HG03342 (cell line): ENCODE results near the gene VWA5B1.
A peak's percentile ranks its signal among the peaks of the same experiment; 100 is the strongest.

Experiments used
- ATAC-seq: cut with Tn5 transposase; IDR thresholded peaks from one replicate; pipeline ENCODE4 v1.9.1; 2021; ENCODE audit warnings: mild to moderate bottlenecking, moderate library complexity; ENCODE audit not compliant: unreplicated experiment

VWA5B1 gene

GRCh38 chr1:20320704-20321103, 30.0 kb downstream of the VWA5B1 start:
- ATAC-seq, result no peak

- no peak for ATAC-seq
These were observed 30.9 kb downstream of the VWA5B1 start for GRCh38 chr1:20321573-20321972.

DNA sequence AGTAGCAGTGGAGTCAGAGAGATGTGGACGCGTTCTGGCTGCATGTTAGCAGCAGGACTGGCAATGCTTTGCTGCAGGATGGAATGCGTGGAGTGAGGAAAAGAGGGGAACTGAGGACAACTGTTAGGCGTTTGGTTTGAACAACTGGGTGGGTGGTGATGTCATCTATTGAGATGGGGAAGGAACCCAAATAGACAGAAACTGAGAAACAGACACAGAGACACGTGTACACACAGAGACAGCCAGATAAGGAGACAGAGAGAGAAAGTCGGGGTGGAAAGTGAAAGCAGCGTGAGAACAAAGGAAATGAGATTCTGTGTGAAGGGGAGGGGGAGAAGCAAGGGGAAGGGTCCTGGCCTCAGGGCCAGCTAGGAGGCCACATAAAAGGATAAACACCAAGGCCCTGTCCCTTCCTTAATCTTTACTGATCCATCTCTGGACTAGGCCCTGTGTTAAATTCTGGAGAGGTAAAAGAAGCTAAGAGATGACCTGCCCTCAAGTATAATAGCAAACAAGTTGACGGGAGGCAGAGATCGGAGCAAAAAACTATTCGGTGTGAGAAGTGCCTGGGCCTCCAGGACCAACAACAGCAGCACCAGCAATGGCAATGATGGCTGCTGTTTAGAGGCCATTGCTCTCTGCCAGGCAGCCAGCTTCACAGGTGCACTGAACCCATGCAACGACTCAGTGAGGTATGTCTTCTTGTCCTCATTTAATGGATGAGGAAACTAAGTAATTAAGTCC, 31.6 kb downstream of the VWA5B1 start:
- peak; percentile 72 for ATAC-seq

DNA sequence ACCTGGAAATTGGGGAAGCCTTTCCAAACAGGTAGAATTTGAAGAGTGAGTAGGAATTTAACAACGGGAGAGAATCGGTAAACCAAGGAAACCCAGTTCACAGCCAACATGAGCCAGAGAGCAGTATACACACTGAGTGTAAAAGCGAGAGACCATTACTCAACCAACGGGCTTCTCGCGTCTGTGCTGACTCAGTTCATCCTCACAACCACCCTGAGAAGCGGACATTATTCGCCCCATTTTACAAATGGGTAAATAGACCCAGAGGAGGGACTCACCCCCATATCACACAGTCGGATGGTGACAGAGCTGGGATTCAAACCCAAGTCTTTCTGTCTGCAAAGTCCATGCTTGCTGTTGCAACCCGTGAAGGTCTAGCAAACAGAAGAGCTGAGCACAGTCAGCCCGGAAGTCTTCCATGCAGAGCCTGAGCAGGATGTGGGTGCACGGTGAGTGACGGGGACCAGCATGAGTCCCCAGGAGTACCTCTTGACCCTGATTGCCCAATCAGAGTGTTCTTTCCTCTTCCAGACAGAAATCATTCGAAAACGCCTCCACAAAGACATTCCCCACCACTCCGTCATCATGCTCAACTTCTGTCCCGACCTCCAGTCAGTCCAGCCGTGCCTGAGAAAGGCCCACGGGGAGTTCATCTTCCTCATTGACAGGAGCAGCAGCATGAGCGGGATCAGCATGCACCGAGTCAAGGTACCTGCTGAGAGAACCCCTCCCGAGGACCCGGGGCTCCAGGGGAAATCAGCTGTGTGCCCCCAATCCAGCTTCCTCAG, 32.3 kb downstream of the VWA5B1 start:
- no peak for ATAC-seq

DNA sequence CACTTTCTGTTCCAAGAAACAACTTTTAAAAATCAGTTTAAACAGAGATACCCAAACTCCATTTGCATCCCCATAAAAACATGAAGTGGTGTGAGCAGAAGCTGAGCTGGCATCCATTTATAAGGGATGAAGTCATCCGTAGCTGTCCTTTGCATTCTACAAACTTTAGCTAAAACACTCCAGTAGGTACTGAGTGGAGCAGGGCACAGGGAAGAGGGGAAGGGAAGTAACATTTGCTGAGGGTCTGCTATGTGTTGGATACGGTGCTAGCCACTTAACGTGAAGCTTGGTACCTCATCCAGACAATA, 32.9 kb downstream of the VWA5B1 start:
- no peak for ATAC-seq

DNA sequence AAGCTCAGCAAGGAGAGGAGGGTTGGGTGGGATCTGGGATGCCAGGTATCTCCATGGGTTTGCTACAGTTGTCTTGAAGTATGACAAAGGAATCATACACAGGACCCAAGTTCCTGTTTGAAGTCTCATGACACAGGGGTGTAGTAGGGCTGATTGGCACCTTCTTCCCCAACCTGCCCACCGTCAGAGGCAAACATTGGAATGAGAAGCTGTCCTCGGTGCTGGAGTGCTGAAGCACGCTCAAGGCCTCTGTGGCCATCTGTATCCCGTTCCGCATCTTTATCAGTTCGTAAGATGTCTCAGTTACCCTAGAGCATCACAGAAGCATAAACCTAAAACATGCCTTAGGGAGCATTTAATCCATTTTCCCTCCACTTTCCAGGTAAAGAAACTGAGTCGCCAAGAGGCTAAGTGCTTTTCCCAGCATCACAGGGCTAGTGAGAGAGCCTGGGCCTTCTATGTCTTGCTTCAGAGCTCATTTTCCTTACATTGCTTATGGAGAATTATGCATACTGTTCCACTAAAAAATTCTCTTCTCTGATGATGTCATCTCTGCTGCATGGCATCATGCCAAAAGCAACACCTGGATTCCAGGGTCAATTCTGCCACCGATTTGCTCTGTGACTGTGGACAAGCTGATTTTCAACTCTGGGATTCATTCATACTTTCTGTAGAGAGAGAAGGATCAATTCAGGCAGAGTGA, 34.2 kb downstream of the VWA5B1 start:
- no peak for ATAC-seq

- no peak for ATAC-seq
These were observed 34.8 kb downstream of the VWA5B1 start for GRCh38 chr1:20325407-20325843.

DNA sequence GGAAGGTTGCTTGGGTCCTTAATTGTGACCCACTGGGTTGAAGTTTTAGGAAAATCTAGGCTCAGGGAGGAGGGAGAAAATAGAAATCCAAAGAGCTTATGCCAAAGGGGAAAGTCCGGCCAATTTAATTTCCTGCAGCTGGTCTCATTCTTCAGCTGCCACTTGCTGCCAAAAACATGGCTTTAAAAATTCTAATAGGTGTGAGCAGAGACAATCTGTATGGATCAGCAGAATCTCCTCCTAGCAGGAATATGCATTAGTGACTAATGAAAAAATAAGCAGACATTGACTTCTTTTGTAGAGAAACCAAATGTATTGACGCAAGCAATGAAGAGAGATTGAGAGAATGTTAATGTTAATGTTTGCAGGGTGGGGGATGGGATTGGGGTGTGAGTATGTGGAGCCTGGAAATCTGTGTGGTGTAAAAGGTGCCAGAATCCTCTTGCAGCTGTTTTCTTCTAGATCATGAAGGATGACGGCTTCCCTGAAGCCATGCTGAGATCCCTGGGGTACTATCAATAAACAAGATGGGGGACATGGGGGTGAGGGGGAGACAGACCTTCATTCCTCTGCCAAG, 35.3 kb downstream of the VWA5B1 start:
- ATAC-seq, result no peak

DNA sequence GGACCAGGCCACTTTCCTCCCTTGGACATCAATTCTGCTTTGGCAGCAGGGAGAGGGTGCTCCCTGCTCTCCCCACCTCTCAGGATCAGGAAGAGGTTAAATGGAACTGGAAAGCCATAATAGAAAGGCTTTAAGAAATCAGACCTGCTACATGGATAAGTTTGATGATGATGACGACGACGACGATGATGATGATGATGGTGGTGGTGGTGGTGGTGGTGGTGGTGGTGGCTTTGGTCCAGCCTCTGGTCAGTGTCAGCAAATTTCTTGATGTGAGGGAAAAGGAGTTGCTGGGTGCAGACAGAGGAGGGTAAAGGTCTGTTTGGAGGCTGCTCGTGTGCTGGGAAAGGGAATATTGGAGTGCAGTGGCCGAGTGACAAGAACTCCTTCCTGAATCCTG, 36.8 kb downstream of the VWA5B1 start:
- ATAC-seq, result no peak

GRCh38 chr1:20328201-20328600, 37.5 kb downstream of the VWA5B1 start:
- no peak for ATAC-seq

DNA sequence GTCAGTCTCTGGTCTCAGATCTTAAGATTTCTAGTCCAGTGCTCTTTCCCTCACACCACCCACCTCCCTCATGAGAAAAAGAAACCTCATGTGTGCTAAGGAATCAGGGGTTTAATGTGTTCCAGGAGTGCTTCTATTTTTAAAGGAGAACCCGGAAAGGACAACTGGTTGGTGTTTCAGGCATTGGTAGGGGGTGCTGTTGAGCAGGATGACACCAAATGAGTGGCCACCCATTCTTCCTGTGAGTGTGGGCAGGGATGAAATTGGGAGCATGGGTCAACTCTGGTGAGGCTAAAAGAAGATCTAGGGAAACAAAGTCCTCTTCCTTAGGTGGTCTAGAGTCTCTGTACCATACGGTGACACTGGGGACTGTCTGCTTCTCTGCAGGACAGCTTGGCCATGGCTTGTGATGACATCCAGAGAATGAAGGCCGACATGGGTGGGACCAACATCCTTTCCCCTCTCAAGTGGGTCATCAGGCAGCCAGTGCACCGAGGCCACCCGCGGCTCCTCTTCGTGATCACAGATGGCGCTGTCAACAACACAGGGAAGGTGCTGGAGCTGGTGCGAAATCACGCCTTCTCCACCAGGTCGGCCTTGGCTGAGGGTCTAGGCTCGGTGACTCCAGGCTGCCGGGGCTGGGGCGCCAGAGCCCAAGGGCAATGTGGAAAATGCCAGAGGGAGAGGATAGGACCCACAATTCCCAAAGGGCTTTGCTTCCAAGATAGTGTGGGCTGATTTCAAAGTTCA, 39.3 kb downstream of the VWA5B1 start:
- no peak for ATAC-seq

DNA sequence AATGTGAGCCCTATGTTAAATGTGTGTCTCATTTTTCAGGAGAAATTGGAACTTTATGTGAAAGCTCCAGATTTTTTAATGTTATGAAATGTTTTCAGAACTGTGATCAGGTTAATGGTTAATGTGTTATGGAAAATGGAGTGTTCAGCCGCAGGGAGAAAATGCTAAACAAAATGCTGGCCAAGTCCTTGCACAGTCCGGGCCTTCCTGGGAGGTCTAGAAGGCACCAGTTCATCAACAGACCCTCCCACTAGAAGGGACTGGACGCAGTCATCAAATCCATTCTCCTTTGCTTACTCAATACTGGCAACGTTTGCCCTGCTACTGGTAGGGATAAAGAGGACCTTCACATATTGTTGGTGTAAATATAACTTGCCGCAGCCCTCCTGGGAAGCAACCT, 43.4 kb downstream of the VWA5B1 start:
- ATAC-seq, result no peak

DNA sequence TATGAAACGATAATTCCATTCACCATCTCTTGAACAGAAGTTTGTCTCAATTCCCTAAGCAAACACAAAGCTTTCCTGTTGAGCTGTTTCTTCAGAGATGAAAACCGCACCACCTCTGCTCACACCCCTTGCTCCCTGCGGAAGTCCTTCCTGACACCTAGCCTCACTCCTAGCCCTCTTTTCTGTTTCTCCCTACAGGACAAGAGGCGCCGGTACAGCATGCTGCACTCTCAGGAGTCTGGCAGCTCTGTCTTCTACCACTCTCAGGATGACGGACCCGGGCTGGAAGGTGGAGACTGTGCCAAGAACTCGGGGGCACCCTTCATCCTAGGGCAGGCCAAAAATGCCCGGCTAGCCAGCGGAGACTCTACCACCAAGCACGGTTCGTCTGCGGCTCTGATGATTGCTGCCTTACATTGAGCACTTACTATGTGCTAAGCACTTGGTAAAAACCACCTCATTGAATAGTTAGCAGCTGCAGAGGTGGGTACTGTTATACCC, 45.5 kb downstream of the VWA5B1 start:
- no peak for ATAC-seq

GRCh38 chr1:20337581-20337980, 46.9 kb downstream of the VWA5B1 start:
- no peak for ATAC-seq

GRCh38 chr1:20339811-20340457, 49.3 kb downstream of the VWA5B1 start:
- ATAC-seq, result no peak

DNA sequence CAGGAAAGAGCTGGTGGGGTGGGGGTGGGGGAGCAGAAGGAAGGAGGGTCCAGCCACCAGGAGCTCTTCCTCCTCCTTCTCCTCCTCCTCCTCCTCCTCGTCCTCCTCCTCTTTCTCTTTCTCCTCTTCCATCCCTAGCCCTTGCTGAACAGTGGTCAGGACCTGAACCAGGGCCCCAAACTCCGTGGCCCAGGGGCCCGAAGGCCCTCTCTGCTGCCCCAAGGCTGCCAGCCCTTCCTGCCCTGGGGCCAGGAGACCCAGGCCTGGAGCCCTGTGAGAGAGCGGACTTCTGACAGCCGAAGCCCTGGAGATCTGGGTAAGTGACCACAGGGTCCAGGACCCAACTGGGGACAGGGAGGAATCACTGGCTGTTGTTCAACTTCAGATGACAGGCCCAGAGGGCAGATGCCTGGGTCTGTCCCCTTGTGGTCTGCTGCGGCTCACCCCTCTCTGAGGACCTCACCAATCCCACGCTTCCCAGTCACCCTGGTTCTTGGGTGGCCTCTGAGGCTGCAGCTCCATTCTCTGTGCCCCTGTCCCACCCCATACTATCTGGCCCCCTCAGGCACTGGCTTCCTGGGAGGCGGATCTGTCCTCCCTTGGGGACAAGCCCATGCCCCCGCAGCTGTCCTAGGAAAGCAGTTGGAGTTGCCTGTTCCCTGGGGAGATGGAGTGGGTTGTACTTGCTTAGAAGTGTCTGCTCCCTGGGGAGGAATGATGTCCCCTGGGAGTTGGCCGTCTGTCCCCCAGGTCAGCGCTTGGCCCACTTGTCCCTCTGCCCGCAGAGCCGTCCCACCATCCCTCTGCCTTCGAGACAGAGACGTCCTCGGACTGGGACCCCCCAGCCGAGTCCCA, 51.8 kb downstream of the VWA5B1 start:
- ATAC-seq, result no peak

GRCh38 chr1:20343149-20343937, 52.7 kb downstream of the VWA5B1 start:
- ATAC-seq, result no peak

- no peak for ATAC-seq
These were observed 53.2 kb downstream of the VWA5B1 start for GRCh38 chr1:20343938-20344302.

DNA sequence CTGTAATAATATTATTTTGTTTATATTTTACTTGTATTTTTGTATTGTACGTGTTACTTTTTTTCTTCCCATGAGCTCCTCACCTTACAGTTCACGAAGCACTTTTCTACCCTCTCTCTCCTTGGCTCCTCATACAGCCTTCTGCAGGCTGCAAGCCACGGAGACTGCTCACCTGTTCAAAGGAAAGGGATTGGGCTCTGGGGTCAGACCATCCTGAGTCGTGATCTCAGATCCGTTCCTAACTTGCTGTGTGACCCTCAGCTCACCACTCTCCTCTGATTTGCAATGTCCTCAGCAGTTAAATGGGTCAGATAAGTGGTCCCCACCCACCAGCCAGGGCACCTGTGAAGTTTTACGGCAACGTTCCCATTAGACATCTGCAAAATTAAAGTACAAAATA, 54.1 kb downstream of the VWA5B1 start:
- ATAC-seq, result no peak
